ACC112 (cell line): ENCODE results near the gene FEN1.
A peak's percentile ranks its signal among the peaks of the same experiment; 100 is the strongest.

Experiments used
- H2AFZ ChIP-seq: fragments of 200-600 bp; sonication (generic); one replicate; pipeline ENCODE4 v1.6.0; 2017; ENCODE audit warnings: antibody characterized with exemption, low read length; ENCODE audit not compliant: unreplicated experiment
- H3K27ac ChIP-seq: fragments of 200-600 bp; sonication (generic); 2 replicates; pipeline ENCODE4 v1.5.1; 2014; ENCODE audit warnings: low read depth, mild to moderate bottlenecking, antibody characterized with exemption, low read length, moderate library complexity
- H3K27me3 ChIP-seq: fragments of 200-600 bp; sonication (generic); 2 replicates; pipeline ENCODE4 v1.6.1; 2014; ENCODE audit warnings: mild to moderate bottlenecking, antibody characterized with exemption, low read length, moderate library complexity, mixed read lengths; ENCODE audit not compliant: insufficient read depth
- H3K36me3 ChIP-seq: fragments of 200-600 bp; sonication (generic); 2 replicates; pipeline ENCODE4 v1.6.1; 2016; ENCODE audit warnings: mild to moderate bottlenecking, antibody characterized with exemption, low read length, moderate library complexity, mixed read lengths; ENCODE audit not compliant: insufficient read depth
- H3K4me1 ChIP-seq: fragments of 200-600 bp; sonication (generic); one replicate; pipeline ENCODE4 v1.6.1; 2016; ENCODE audit warnings: low read length, mixed read lengths; ENCODE audit not compliant: insufficient read depth, unreplicated experiment, control insufficient read depth
- H3K4me3 ChIP-seq: fragments of 200-600 bp; sonication (generic); 2 replicates; pipeline ENCODE4 v1.5.1; 2014; ENCODE audit warnings: mild to moderate bottlenecking, low read depth, low read length
- H3K79me2 ChIP-seq: fragments of 200-600 bp; sonication (generic); one replicate; pipeline ENCODE4 v1.6.0; 2016; ENCODE audit warnings: low read length; ENCODE audit not compliant: control insufficient read depth, unreplicated experiment, insufficient read depth

Gene FEN1

GRCh38 chr11:61814247-61814957, 21.7 kb downstream of the FEN1 start:
- Histone ChIP-seq H3K36me3 (peaks cover 39% of the 10 kb centered on the region), H2AFZ (peak overlapping the region; percentile 91), H3K4me1 (peaks cover 13% of the 10 kb centered on the region), H3K27ac (peak overlapping the region; percentile 70), H3K27me3 (no peaks in the 10 kb centered on the region), H3K79me2 (peaks cover 12% of the 10 kb centered on the region), H3K4me3 (peak overlapping the region; percentile 89)

GRCh38 chr11:61814958-61815789, 22.5 kb downstream of the FEN1 start:
- Histone ChIP-seq H3K79me2 (peaks cover 12% of the 10 kb centered on the region), H3K27me3 (no peaks in the 10 kb centered on the region), H3K4me3 (peak overlapping the region; percentile 89), H2AFZ (peak overlapping the region; percentile 91), H3K27ac (peak overlapping the region; percentile 77), H3K36me3 (peaks cover 31% of the 10 kb centered on the region; the same call in 1 of the 2 replicates), H3K4me1 (peaks cover 19% of the 10 kb centered on the region)

GRCh38 chr11:61815790-61816735, 23.4 kb downstream of the FEN1 start:
- Histone ChIP-seq H3K79me2 (peaks cover 12% of the 10 kb centered on the region), H2AFZ (no peak overlapping the region), H3K27me3 (no peaks in the 10 kb centered on the region), H3K4me3 (peak overlapping the region; percentile 89), H3K36me3 (0 out of 2 replicates have a peak, but pooled peaks cover 25% of the 10 kb centered on the region), H3K27ac (peak overlapping the region; percentile 77), H3K4me1 (peaks cover 27% of the 10 kb centered on the region)

- Histone ChIP-seq H3K79me2 (peaks cover 12% of the 10 kb centered on the region), H3K36me3 (0 out of 2 replicates have a peak, but pooled peaks cover 21% of the 10 kb centered on the region), H2AFZ (peak within 1 kb of the TSS; percentile 85)
Measured at GRCh38 chr11:61816736-61817455, 24.2 kb downstream of the FEN1 start, which contains the start of gene FADS1. Gene FADS1 (minus strand): TSS chr11:61817003. CDS start chr11:61816929, 74 bp downstream.

GRCh38 chr11:61817471-61818202, 24.9 kb downstream of the FEN1 start:
- peaks cover 12% of the 10 kb centered on the region for H3K79me2 ChIP-seq
- peak overlapping the region; percentile 65 for H3K27ac ChIP-seq
- peak overlapping the region; percentile 89 for H3K4me3 ChIP-seq
- peak overlapping the region; percentile 85 for H2AFZ ChIP-seq
- peaks cover 32% of the 10 kb centered on the region for H3K4me1 ChIP-seq
- H3K27me3 ChIP-seq: no peaks in the 10 kb centered on the region
- H3K36me3 ChIP-seq: 0 out of 2 replicates have a peak, but pooled peaks cover 16% of the 10 kb centered on the region

More at GRCh38 chr11:61816736-61817455, 24.2 kb downstream of the FEN1 start, which contains the start of gene FADS1:
- H3K27me3 ChIP-seq: no peaks in the 10 kb centered on the region
- H3K4me3 ChIP-seq: peak within 1 kb of the TSS; percentile 89
- peak within 1 kb of the TSS; percentile 77 for H3K27ac ChIP-seq
- H3K4me1 ChIP-seq: peaks cover 32% of the 10 kb centered on the region

GRCh38 chr11:61820174-61820573, 27.5 kb downstream of the FEN1 start:
- peaks cover 6% of the 10 kb centered on the region for H3K79me2 ChIP-seq
- no peaks in the 10 kb centered on the region for H3K36me3 ChIP-seq
- H3K4me1 ChIP-seq: peaks cover 32% of the 10 kb centered on the region
- no peak overlapping the region for H3K4me3 ChIP-seq
- H3K27me3 ChIP-seq: no peaks in the 10 kb centered on the region
- H3K27ac ChIP-seq: peak overlapping the region; percentile 54
- no peak overlapping the region for H2AFZ ChIP-seq

GRCh38 chr11:61826930-61827570, 34.3 kb downstream of the FEN1 start:
- Histone ChIP-seq H3K27ac (0 out of 2 replicates have a peak overlapping the region, but pooled peaks have one; percentile 13), H2AFZ (no peak overlapping the region), H3K27me3 (no peaks in the 10 kb centered on the region), H3K36me3 (no peaks in the 10 kb centered on the region), H3K4me1 (peaks cover 17% of the 10 kb centered on the region), H3K79me2 (peaks cover 31% of the 10 kb centered on the region), H3K4me3 (peak overlapping the region; percentile 88)

GRCh38 chr11:61827571-61828378, 35.1 kb downstream of the FEN1 start, which contains the start of gene FADS2:
Gene FADS2 (plus strand): TSS chr11:61828300. CDS start chr11:61828391, 91 bp downstream.
- no peaks in the 10 kb centered on the region for H3K36me3 ChIP-seq
- peak within 1 kb of the TSS; percentile 88 for H3K4me3 ChIP-seq
- H2AFZ ChIP-seq: peak within 1 kb of the TSS; percentile 29
- peaks cover 17% of the 10 kb centered on the region for H3K4me1 ChIP-seq
- peaks cover 33% of the 10 kb centered on the region for H3K79me2 ChIP-seq
- H3K27ac ChIP-seq: peak within 1 kb of the TSS; percentile 13; the same call in 1 of the 2 replicates
- no peaks in the 10 kb centered on the region for H3K27me3 ChIP-seq
